GM12801 (cell line): ENCODE results near the gene NEK6.

ENCODE experiments used
- CTCF ChIP-seq: IDR thresholded peaks from one replicate; pipeline ENCODE4 v1.5.1; 2011; ENCODE audit warnings: control low read depth; ENCODE audit not compliant: insufficient read length; ENCODE audit errors: extremely low read depth

Gene NEK6

GRCh38 chr9:124398191-124398935, 140.6 kb downstream of the NEK6 start:
- TF ChIP-seq CTCF, result no peak

- no peak for TF ChIP-seq CTCF
Observed at GRCh38 chr9:124399323-124399967, 141.7 kb downstream of the NEK6 start.

GRCh38 chr9:124399968-124400940, 142.5 kb downstream of the NEK6 start:
- TF ChIP-seq CTCF, result no peak
